Astrocyte of the spinal cord (primary cell): ENCODE measurements around the gene NUDT16L1.

Experiments used
- DNase-seq: peaks from one replicate; pipeline ENCODE4 v3.0.0; 2011; ENCODE audit warnings: low read depth, low spot score
- H3K4me3 ChIP-seq: 2 replicates; pipeline ENCODE4 v1.5.1; 2011; ENCODE audit warnings: low read depth, mild to moderate bottlenecking, low read length, moderate library complexity
- CTCF ChIP-seq: IDR thresholded peaks from 2 replicates; pipeline ENCODE4 v1.5.1; 2012; ENCODE audit warnings: low read depth, mild to moderate bottlenecking, low read length, inconsistent platforms
- in situ Hi-C: cut with HindIII; loops from 2 replicates; pipeline ENCODE4 v1.10.0; 2017; ENCODE audit warnings: low sequenced_read_pairs

The NUDT16L1 gene

GRCh38 chr16:4664538-4665418 is 28.6 kb upstream of the NUDT16L1 start:
- DNase-seq, result no peak

GRCh38 chr16:4666537-4667202 is 26.7 kb upstream of the NUDT16L1 start:
- TF ChIP-seq CTCF, result no peak
- H3K4me3 ChIP-seq, result no peak overlapping the region
- no peak for DNase-seq
- in situ Hi-C loops, result no loop called here

More at GRCh38 chr16:4664538-4665418, 28.6 kb upstream of the NUDT16L1 start:
- TF ChIP-seq CTCF, result no peak
- in situ Hi-C loops, result no loop called here
- no peak overlapping the region for H3K4me3 ChIP-seq

- H3K4me3 ChIP-seq, result no peak overlapping the region
- no peak for DNase-seq
- in situ Hi-C loops, result no loop called here
- TF ChIP-seq CTCF, result no peak
These were observed 26.0 kb upstream of the NUDT16L1 start for GRCh38 chr16:4667203-4667963.

- DNase-seq, result no peak
- no peak for TF ChIP-seq CTCF
- no peak overlapping the region for H3K4me3 ChIP-seq
- in situ Hi-C loops, result no loop called here
These were observed 24.9 kb upstream of the NUDT16L1 start for GRCh38 chr16:4668313-4668960.

- TF ChIP-seq CTCF, result no peak
- H3K4me3 ChIP-seq, result no peak overlapping the region
- no peak for DNase-seq
- in situ Hi-C loops, result no loop called here
These were observed 19.8 kb upstream of the NUDT16L1 start for GRCh38 chr16:4673387-4674046.
